M059J (cell line): ENCODE data around the gene KIFAP3. TPM values are rescaled to one million over a fixed set of nuclear protein-coding genes. Genes with fewer than 3 reads are reported as not detected.
"Not testable (repeated sequence)": the region's sequence is repeated elsewhere in the genome, so short reads cannot be mapped to it uniquely, and the experiment has no call there.

Experiments
- DNase-seq: peaks from one replicate; pipeline ENCODE4 v3.0.0-alpha.2; 2012; ENCODE audit warnings: low read depth
- total RNA-seq: library from RNA; depleted of rRNA; stranded (reverse); fragments of >200 nt; shearing (Covaris generic); gene quantifications from 2 replicates; pipeline ENCODE4 v1.2.3, GENCODE V29; 2014; rRNA removed

Gene KIFAP3
- total RNA-seq, 1 experiment from 2014 or later = 25.7 TPM

DNA sequence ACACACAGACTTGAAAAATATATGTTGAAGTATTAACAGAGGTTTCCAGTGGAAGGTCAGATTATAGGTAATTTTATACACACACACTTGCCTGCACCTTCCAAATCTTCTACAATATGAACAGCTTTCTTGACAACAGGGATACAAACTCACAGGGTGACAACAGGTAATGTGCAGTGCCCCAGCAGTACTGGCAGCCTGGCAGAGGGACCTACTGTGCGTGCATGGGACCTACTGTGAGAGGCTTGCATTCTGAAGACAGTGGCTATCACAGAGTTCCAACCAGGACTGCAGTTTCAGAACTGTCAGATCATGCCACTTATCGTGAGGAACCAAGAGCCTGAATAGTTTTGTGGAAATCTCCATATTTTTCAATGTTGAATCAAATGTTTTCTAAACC is 184.6 kb downstream of the KIFAP3 start:
- no peak for DNase-seq

DNA sequence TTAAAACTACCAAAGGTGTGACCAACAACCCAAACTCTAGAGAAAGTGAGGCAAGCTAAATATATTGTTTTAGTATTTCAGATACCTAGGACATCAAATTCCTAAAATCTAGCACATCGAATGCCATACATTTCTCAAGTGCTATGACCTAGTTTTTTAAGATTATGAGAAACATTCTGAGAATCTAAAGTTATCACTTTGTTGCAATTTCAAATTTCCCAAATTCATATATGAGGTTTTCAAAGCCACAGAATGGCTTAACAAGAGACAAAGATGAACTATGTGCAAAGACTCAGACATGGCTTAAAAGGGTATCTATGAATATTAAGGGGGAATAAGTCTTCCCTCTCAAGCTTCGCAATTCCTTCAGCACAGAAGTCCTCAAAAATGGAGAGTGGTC is 187.6 kb downstream of the KIFAP3 start:
- no peak for DNase-seq

DNA sequence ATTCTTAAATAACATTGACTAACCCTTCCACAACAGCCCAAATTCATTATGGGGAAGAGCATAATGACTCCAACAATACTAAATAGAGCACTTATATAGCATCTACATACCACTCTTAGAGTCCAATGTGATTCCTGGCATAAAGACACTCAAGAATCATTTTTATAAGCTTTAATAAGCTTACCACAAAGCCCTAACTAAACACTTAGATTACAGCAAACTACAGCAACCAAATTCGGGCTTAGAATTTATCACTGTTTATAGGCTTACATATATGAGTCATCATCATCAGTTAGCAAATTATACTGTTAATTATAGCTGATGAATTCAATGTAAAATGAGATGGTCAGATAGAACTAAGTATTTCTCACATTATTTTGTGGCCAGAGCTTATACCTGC is 188.1 kb downstream of the KIFAP3 start:
- peak; percentile 51 for DNase-seq

DNA sequence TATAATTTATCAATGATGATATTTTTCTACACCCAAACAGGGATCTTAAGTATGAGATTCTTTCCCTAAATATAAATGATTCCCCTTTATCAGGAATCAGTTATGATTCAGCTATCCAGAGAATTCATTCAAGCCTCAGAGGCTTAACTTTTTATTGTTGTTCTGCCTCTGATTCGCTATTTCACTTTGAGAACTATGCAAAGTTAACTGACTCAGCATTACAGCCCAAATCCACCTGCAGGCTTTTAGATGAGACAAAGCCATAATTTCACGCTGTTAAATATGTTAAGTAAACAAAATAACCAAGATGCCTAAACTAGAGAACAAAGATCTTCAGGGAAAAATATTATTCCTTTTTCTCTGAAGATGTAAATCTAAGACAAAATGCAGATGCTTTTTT is 189.3 kb downstream of the KIFAP3 start:
- DNase-seq = peak; percentile 37

DNA sequence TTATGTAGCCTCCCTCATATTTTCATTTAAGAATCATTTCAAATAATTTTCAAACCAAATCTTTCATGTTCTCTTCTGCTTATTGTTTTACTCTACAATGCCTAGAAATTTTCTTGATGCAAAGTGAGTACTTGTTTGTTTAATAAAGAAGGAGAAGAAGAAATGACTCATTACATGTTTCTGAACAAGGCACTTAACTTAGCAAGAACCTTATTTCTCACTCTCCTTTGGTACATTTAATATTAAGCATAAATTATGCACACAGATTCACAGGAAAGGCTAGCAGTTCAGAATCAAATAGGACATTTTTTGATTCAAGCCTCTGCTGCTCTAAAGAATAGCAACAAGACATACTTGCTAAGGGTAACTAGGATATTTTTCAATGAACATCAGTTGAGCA is 189.9 kb downstream of the KIFAP3 start:
- no peak for DNase-seq

GRCh38 chr1:169882039-169882511 is 192.4 kb downstream of the KIFAP3 start:
- no peak for DNase-seq

DNA sequence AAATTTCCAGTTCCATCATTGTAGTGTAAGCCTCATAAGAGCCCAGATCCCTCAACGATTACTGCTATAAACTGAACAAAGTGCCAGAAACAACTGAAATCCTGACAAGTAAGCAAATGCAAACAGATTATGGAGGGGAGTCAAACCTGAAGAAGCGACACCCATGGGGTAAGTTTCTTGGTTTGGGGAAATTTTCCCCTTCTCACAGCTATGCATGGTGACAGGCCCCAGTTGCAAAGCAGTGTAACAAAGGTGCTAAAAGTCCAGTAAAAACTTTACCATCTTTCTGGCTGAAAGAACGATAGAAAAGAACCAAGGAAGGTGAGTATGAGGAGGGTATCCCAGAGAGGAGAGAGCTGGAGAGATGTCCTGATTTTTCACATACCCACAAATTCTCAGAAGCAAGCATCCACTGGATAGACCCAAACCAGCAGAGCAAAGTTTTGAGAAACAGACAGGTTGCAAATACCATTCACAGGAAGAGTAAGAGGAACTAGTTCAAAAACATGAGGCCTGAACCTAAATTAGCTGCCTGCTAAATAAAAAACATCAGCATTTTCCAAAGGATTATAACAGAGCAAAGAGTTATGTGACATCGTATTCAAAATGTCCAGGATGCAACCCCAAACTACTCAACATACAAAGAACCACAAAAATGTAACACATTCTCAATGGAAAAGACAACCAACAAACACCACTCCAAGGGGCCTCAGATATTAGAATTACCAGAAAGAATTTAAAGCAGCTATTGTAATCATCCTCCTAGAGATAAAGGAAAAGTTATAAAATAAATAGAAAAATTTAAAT is 195.3 kb downstream of the KIFAP3 start:
- no peak for DNase-seq

GRCh38 chr1:169878498-169878897 is 196.0 kb downstream of the KIFAP3 start:
- no peak for DNase-seq

GRCh38 chr1:169877800-169878491 is 196.5 kb downstream of the KIFAP3 start:
- peak; percentile 57 for DNase-seq

DNA sequence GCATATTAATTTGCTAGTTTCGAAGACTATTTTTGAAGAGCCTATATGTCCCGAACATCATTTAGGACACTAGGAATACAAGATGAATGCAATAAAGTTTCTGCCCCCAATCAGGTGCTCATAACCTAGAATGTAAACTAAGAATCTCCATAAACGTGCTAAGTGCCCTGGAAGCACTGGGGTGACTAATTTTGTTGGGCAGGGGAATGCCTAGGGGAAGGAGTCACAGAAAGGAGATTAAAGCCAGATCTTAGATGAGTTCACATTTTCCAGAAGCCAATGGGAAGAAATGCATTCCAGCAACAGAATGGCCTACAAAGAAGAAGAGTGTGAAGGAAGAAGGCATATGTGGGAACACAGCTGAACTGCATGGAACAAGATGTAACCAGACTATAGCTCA is 200.3 kb downstream of the KIFAP3 start:
- peak; percentile 87 for DNase-seq

DNA sequence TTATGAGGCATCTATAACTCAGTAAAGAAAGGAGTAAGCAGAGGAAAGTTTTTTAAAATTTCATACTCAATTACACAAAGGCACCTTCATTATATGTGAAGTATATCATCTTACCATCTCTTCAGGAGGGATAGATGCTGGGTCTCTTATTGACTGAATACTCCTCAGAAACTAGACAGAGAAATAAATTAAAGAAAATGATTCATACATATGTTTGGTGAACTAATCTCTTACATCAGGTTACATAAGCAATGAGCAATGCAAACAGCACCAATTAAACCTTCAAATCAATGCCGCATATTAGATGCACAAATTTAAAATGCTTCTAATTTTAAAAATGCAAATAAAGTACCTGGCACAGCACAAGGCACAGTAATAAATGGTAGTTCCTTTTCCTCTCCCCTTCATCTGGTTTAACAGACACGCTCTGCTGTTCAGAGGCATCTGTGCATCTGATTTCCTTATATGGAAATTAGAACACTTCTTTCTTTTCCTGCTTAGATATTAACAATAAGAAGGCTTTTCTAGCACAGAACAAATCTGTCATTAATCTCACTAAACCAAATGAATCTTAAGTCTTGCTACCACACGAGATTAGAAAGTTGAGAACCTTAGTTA is 200.8 kb downstream of the KIFAP3 start:
- DNase-seq = peak; percentile 8

- peak; percentile 28 for DNase-seq
Measured at GRCh38 chr1:169872906-169873305, 201.6 kb downstream of the KIFAP3 start.

DNA sequence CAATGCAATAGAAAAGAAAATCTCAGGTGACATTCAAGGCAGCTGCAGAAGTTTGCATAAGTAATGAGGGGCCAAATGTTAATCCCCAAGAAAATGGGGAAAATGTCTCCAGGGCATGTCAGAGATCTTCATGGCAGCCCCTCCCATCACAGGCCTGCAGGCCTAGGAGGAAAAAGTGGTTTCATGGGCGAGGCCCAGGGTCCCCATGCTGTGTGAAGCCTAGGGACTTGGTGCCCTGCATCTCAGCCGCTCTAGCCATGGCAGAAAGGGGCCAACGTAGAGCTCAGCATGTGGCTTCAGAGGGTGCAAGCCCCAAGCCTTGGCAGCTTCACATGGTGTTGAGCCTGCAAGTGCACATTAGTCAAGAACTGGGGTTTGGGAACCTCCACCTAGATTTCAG is 202.5 kb downstream of the KIFAP3 start:
- DNase-seq = not testable (repeated sequence)

Other genes starting within 250 kb of the KIFAP3 start
- gene SCYL3, start 180.8 kb downstream of the KIFAP3 start, total RNA-seq = 2.9 and 7.8 TPM in 2 replicates
- not detected in 2 replicates for gene NTMT2, start 71.3 kb upstream of the KIFAP3 start, total RNA-seq